ENCODE measurements around the gene EXOC7. TPM values are rescaled to one million over a fixed set of nuclear protein-coding genes. Genes with fewer than 3 reads are reported as not detected.

The EXOC7 gene
- polyA plus RNA-seq, 1 donor from 2014 or later, result 146 TPM

GRCh38 chr17:76123749-76124581 is 20.4 kb upstream of the EXOC7 start:
- H3K9ac ChIP-seq (ENCODE audit: low read length), result no peak overlapping the region
- TF ChIP-seq EZH2 (IDR thresholded peaks at IDR 0.05; ENCODE audit: borderline replicate concordance, insufficient read depth, low read length, poor library complexity, severe bottlenecking) (no peak), SMC3 (conservative IDR thresholded peaks at IDR 0.05; ENCODE audit: poor library complexity) (no peak), POLR2AphosphoS5 (IDR thresholded peaks at IDR 0.05) (no peak), EP300 (conservative IDR thresholded peaks at IDR 0.05; ENCODE audit: poor library complexity, severe bottlenecking) (no peak), TAF1 (IDR thresholded peaks at IDR 0.05; ENCODE audit: low read depth) (no peak), CTCF (IDR thresholded peaks at IDR 0.05; ENCODE audit: poor library complexity, severe bottlenecking) (no peak), RAD21 (conservative IDR thresholded peaks at IDR 0.05) (no peak), MXI1 (conservative IDR thresholded peaks at IDR 0.05; ENCODE audit: poor library complexity, severe bottlenecking) (no peak), REST (IDR thresholded peaks at IDR 0.05; ENCODE audit: borderline replicate concordance) (no peak)
- no peak overlapping the region for H3K4me3 ChIP-seq (ENCODE audit: low read length)
- no peaks in the 10 kb centered on the region for H3F3A ChIP-seq (ENCODE audit: insufficient read depth, low read length, poor library complexity, severe bottlenecking)
- H4K20me1 ChIP-seq (ENCODE audit: insufficient read depth), result no peaks in the 10 kb centered on the region
- no peaks in the 10 kb centered on the region for H3K9me3 ChIP-seq (ENCODE audit: low read length)
- no peaks in the 10 kb centered on the region for H3K27me3 ChIP-seq (ENCODE audit: insufficient read depth, low read depth, low read length)
- H3K4me2 ChIP-seq (ENCODE audit: low read length), result no peak overlapping the region
- H2AFZ ChIP-seq (ENCODE audit: low read depth, low read length), result no peak overlapping the region
- no peak overlapping the region for H3K27ac ChIP-seq (ENCODE audit: low read length)
- H3K9me2 ChIP-seq (ENCODE audit: insufficient read depth, low read length), result no peaks in the 10 kb centered on the region
- no peaks in the 10 kb centered on the region for H3K36me3 ChIP-seq (ENCODE audit: insufficient read depth, low read length)
- H3K79me2 ChIP-seq (replicated peaks; ENCODE audit: insufficient read depth, low read length), result no peaks in the 10 kb centered on the region

- Histone ChIP-seq H3K27ac (ENCODE audit: low read length) (no peak overlapping the region), H3K36me3 (ENCODE audit: insufficient read depth, low read length) (no peaks in the 10 kb centered on the region), H4K20me1 (ENCODE audit: insufficient read depth) (no peaks in the 10 kb centered on the region), H3F3A (ENCODE audit: insufficient read depth, low read length, poor library complexity, severe bottlenecking) (no peaks in the 10 kb centered on the region), H3K4me2 (ENCODE audit: low read length) (no peak overlapping the region), H3K9me3 (ENCODE audit: low read length) (no peaks in the 10 kb centered on the region), H3K9me2 (ENCODE audit: insufficient read depth, low read length) (no peaks in the 10 kb centered on the region), H3K27me3 (ENCODE audit: insufficient read depth, low read depth, low read length) (no peaks in the 10 kb centered on the region), H2AFZ (ENCODE audit: low read depth, low read length) (no peak overlapping the region), H3K9ac (ENCODE audit: low read length) (no peak overlapping the region), H3K4me3 (ENCODE audit: low read length) (no peak overlapping the region), H3K79me2 (replicated peaks; ENCODE audit: insufficient read depth, low read length) (no peaks in the 10 kb centered on the region)
- TF ChIP-seq RAD21 (conservative IDR thresholded peaks at IDR 0.05) (no peak), EZH2 (IDR thresholded peaks at IDR 0.05; ENCODE audit: borderline replicate concordance, insufficient read depth, low read length, poor library complexity, severe bottlenecking) (no peak), REST (IDR thresholded peaks at IDR 0.05; ENCODE audit: borderline replicate concordance) (no peak), SMC3 (conservative IDR thresholded peaks at IDR 0.05; ENCODE audit: poor library complexity) (no peak), TAF1 (IDR thresholded peaks at IDR 0.05; ENCODE audit: low read depth) (no peak), POLR2AphosphoS5 (IDR thresholded peaks at IDR 0.05) (no peak), EP300 (conservative IDR thresholded peaks at IDR 0.05; ENCODE audit: poor library complexity, severe bottlenecking) (no peak), MXI1 (conservative IDR thresholded peaks at IDR 0.05; ENCODE audit: poor library complexity, severe bottlenecking) (no peak), CTCF (IDR thresholded peaks at IDR 0.05; ENCODE audit: poor library complexity, severe bottlenecking) (no peak)
Measured at GRCh38 chr17:76123191-76123499, 19.6 kb upstream of the EXOC7 start.
